HL-60 (cell line): ENCODE measurements around the gene HS6ST2.

Experiments used
- CTCF ChIP-seq: IDR thresholded peaks from one replicate; pipeline ENCODE4 v1.5.1; 2011; ENCODE audit warnings: low read length, control low read depth, inconsistent platforms; ENCODE audit not compliant: insufficient read depth
- GABPA ChIP-seq: IDR thresholded peaks from 2 replicates; pipeline ENCODE4 v1.6.1; 2012; ENCODE audit warnings: low read depth
- POLR2AphosphoS5 ChIP-seq: IDR thresholded peaks from 2 replicates; pipeline ENCODE4 v1.6.1; 2012; ENCODE audit warnings: low read depth
- REST ChIP-seq: IDR thresholded peaks from 2 replicates; pipeline ENCODE4 v1.6.1; 2012; ENCODE audit warnings: low read depth; ENCODE audit not compliant: insufficient replicate concordance

GRCh38 chrX:132965461-132965860, 7.0 kb upstream of the HS6ST2 start:
- TF ChIP-seq CTCF (no peak), GABPA (no peak), REST (no peak), POLR2AphosphoS5 (no peak)
